ENCODE data around the gene TRIO. TPM values are rescaled to one million over a fixed set of nuclear protein-coding genes. Genes with fewer than 3 reads are reported as not detected.

The TRIO gene
- polyA plus RNA-seq, 1 donor (not counting 4 experiments of a cell fraction or from before 2014, with no cell fraction given), result 57.2 TPM

DNA sequence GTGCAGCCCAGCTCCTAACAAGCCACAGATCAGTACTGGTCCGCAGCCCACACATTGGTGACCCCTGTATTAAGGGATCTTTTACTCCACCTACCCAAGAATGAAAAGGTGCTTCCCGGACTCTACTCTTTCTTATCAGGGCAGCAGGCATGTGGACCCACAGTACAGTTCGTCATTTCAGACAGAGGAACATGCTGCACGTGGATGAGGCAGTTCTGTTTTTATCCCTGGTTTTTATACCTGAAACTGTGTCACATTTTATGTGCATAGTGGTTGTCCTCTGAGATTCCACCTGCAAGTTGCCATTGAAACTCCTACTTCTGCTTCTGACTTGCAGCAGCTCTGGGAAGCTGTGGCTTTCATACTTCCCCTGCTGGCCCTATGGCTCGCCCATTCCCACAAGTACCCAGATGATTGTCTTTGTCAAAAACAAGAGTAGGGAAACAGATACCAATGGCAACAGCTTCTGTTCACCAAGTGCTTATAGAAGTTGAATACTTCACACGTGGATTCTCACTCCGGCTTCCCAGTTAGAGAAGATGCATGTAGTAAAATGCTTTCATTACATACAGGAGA lies 208.0 kb downstream of the TRIO start:
- dilution Hi-C loops (cut with MboI; ENCODE audit: extremely low pct_ligation_motif_present, low sequenced_read_pairs), result no loop called here
- Histone ChIP-seq H2AFZ (ENCODE audit: control insufficient read depth, low read length) (no peak overlapping the region), H3K36me3 (ENCODE audit: control insufficient read depth in 2 of 2, extremely low read depth in 1 of 2, insufficient read depth in 2 of 2, low read length in 2 of 2) (peaks cover 21 to 24% of the 10 kb centered on the region in 2 experiments), H3K9me1 (ENCODE audit: control insufficient read depth, extremely low read depth, insufficient read depth, low read length) (peaks cover 2% of the 10 kb centered on the region), H3K4me2 (ENCODE audit: control insufficient read depth, extremely low read depth, insufficient read depth, low read depth, low read length) (no peak overlapping the region), H3K4me3 (ENCODE audit: control insufficient read depth in 2 of 3, extremely low read depth in 1 of 3, insufficient read depth in 2 of 3, low read depth in 1 of 3, low read length in 3 of 3) (no peak overlapping the region), H3K4me1 (ENCODE audit: control insufficient read depth, extremely low read depth, insufficient read depth, low read length) (peaks cover 6% of the 10 kb centered on the region), H3K27me3 (ENCODE audit: control insufficient read depth, extremely low read depth, insufficient read depth, low read length) (no peaks in the 10 kb centered on the region), H3K9ac (ENCODE audit: control insufficient read depth, extremely low read depth, insufficient read depth, low read length) (no peak overlapping the region), H4K20me1 (ENCODE audit: control insufficient read depth, extremely low read depth, insufficient read depth, low read length) (peaks cover 4% of the 10 kb centered on the region), H3K79me2 (ENCODE audit: control insufficient read depth, insufficient read depth, low read length) (peaks cover 50% of the 10 kb centered on the region), H3K9me3 (ENCODE audit: control insufficient read depth, low read depth, low read length) (no peaks in the 10 kb centered on the region), H3K27ac (ENCODE audit: control insufficient read depth, insufficient read depth, low read length) (no peak overlapping the region)
- TF ChIP-seq, protein P1, sequence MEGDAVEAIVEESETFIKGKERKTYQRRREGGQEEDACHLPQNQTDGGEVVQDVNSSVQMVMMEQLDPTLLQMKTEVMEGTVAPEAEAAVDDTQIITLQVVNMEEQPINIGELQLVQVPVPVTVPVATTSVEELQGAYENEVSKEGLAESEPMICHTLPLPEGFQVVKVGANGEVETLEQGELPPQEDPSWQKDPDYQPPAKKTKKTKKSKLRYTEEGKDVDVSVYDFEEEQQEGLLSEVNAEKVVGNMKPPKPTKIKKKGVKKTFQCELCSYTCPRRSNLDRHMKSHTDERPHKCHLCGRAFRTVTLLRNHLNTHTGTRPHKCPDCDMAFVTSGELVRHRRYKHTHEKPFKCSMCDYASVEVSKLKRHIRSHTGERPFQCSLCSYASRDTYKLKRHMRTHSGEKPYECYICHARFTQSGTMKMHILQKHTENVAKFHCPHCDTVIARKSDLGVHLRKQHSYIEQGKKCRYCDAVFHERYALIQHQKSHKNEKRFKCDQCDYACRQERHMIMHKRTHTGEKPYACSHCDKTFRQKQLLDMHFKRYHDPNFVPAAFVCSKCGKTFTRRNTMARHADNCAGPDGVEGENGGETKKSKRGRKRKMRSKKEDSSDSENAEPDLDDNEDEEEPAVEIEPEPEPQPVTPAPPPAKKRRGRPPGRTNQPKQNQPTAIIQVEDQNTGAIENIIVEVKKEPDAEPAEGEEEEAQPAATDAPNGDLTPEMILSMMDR (optimal IDR thresholded peaks at IDR 0.05 in 1 of 3, IDR thresholded peaks at IDR 0.05 in 1 of 3, conservative IDR thresholded peaks at IDR 0.05 in 1 of 3; ENCODE audit: extremely low read depth in 1 of 3, insufficient read depth in 2 of 3, low read length in 3 of 3), result no peak
- no peak for TF ChIP-seq EZH2 (IDR thresholded peaks at IDR 0.05; ENCODE audit: low read length)
- DNase-seq (ENCODE audit: low read depth, low spot score), result no peak
- no peak for FAIRE-seq

DNA sequence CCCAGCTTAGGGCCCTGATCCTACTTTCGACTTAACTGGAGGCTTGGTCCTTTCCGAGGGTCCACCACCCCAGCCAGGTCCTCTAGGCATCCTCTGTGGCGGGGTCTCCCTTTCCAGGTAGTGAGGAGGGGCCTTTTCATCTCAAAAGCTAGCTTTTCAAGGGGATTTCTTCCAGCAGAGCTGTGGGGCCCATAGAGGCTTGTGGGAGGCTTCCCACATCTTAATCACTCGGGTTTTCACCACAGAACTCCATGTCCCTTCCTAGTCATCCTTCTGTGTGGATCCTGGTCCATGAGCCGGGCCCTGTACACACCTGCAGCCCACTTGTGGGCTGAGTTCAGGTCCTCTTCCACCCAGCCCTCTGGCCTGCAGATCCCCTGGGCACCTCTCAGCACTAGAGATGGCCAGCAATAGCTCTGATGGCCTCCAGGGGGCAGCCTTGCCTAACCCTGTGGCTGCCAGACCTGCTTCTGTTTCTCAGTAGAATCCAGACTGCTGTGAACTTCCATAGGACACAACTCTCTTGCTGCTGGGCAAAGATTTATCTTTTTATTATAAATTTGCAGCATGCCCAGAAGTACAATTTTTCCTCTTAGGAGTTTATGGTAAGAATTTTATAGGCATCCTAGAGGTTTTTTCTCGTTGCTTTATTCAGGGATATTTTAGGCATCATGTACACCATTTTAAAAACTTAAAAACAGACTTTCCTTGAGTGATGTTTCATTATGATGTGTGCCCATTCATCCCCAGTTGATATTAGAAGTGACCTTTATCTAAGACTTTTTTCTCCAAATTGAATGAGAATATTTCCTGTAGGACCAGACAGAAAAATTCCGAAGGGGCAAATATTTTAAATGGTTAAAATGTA lies 208.9 kb downstream of the TRIO start:
- TF ChIP-seq, protein P1 (optimal IDR thresholded peaks at IDR 0.05 in 1 of 3, IDR thresholded peaks at IDR 0.05 in 1 of 3, conservative IDR thresholded peaks at IDR 0.05 in 1 of 3; ENCODE audit: extremely low read depth in 1 of 3, insufficient read depth in 2 of 3, low read length in 3 of 3), result peak; percentile 96 to 99 (median 97)
- TF ChIP-seq EZH2 (IDR thresholded peaks at IDR 0.05; ENCODE audit: low read length), result no peak
- peaks cover 18 to 33% of the 10 kb centered on the region in 2 experiments for H3K36me3 ChIP-seq (ENCODE audit: control insufficient read depth in 2 of 2, extremely low read depth in 1 of 2, insufficient read depth in 2 of 2, low read length in 2 of 2)
- H3K9me3 ChIP-seq (ENCODE audit: control insufficient read depth, low read depth, low read length), result no peaks in the 10 kb centered on the region
- H3K27ac ChIP-seq (ENCODE audit: control insufficient read depth, insufficient read depth, low read length), result no peak overlapping the region
- dilution Hi-C loops (cut with MboI; ENCODE audit: extremely low pct_ligation_motif_present, low sequenced_read_pairs), result no loop called here
- H3K79me2 ChIP-seq (ENCODE audit: control insufficient read depth, insufficient read depth, low read length), result peaks cover 52% of the 10 kb centered on the region
- H3K9me1 ChIP-seq (ENCODE audit: control insufficient read depth, extremely low read depth, insufficient read depth, low read length), result peaks cover 2% of the 10 kb centered on the region
- DNase-seq (ENCODE audit: low read depth, low spot score), result no peak
- no peaks in the 10 kb centered on the region for H3K27me3 ChIP-seq (ENCODE audit: control insufficient read depth, extremely low read depth, insufficient read depth, low read length)
- peaks cover 4% of the 10 kb centered on the region for H4K20me1 ChIP-seq (ENCODE audit: control insufficient read depth, extremely low read depth, insufficient read depth, low read length)
- peak; percentile 17 for FAIRE-seq
- no peak overlapping the region for H3K4me2 ChIP-seq (ENCODE audit: control insufficient read depth, extremely low read depth, insufficient read depth, low read depth, low read length)
- H3K4me1 ChIP-seq (ENCODE audit: control insufficient read depth, extremely low read depth, insufficient read depth, low read length), result peaks cover 6% of the 10 kb centered on the region
- H3K9ac ChIP-seq (ENCODE audit: control insufficient read depth, extremely low read depth, insufficient read depth, low read length), result no peak overlapping the region
- no peak overlapping the region for H3K4me3 ChIP-seq (ENCODE audit: control insufficient read depth in 2 of 3, extremely low read depth in 1 of 3, insufficient read depth in 2 of 3, low read depth in 1 of 3, low read length in 3 of 3)
- no peak overlapping the region for H2AFZ ChIP-seq (ENCODE audit: control insufficient read depth, low read length)

Data from keratinocyte (primary cell).